ENCODE measurements around the gene CYP26B1. TPM values are rescaled to one million over a fixed set of nuclear protein-coding genes. Genes with fewer than 3 reads are reported as not detected.

The CYP26B1 gene
- polyA plus RNA-seq, 1 donor (not counting 4 experiments of a cell fraction or from before 2014, with no cell fraction given) = 1.2 TPM

- DNase-seq (ENCODE audit: low read depth, low spot score) (no peak), FAIRE-seq (no peak)
- Histone ChIP-seq H2AFZ (ENCODE audit: control insufficient read depth, low read length) (no peak overlapping the region), H3K4me3 (ENCODE audit: control insufficient read depth in 2 of 3, extremely low read depth in 1 of 3, insufficient read depth in 2 of 3, low read depth in 1 of 3, low read length in 3 of 3) (no peak overlapping the region), H3K9me1 (ENCODE audit: control insufficient read depth, extremely low read depth, insufficient read depth, low read length) (no peaks in the 10 kb centered on the region), H3K27me3 (ENCODE audit: control insufficient read depth, extremely low read depth, insufficient read depth, low read length) (no peaks in the 10 kb centered on the region), H3K4me2 (ENCODE audit: control insufficient read depth, extremely low read depth, insufficient read depth, low read depth, low read length) (no peak overlapping the region), H4K20me1 (ENCODE audit: control insufficient read depth, extremely low read depth, insufficient read depth, low read length) (no peaks in the 10 kb centered on the region), H3K9ac (ENCODE audit: control insufficient read depth, extremely low read depth, insufficient read depth, low read length) (no peak overlapping the region), H3K9me3 (ENCODE audit: control insufficient read depth, low read depth, low read length) (no peaks in the 10 kb centered on the region), H3K36me3 (ENCODE audit: control insufficient read depth in 2 of 2, extremely low read depth in 1 of 2, insufficient read depth in 2 of 2, low read length in 2 of 2) (no peaks in the 10 kb centered on the region), H3K27ac (ENCODE audit: control insufficient read depth, insufficient read depth, low read length) (no peak overlapping the region), H3K4me1 (ENCODE audit: control insufficient read depth, extremely low read depth, insufficient read depth, low read length) (peaks cover 11% of the 10 kb centered on the region), H3K79me2 (ENCODE audit: control insufficient read depth, insufficient read depth, low read length) (no peaks in the 10 kb centered on the region)
- dilution Hi-C loops (cut with MboI; ENCODE audit: extremely low pct_ligation_motif_present, low sequenced_read_pairs) = no loop called here
- TF ChIP-seq CTCF (optimal IDR thresholded peaks at IDR 0.05 in 1 of 3, IDR thresholded peaks at IDR 0.05 in 1 of 3, conservative IDR thresholded peaks at IDR 0.05 in 1 of 3; ENCODE audit: extremely low read depth in 1 of 3, insufficient read depth in 2 of 3, low read length in 3 of 3) (no peak), EZH2 (IDR thresholded peaks at IDR 0.05; ENCODE audit: low read length) (no peak)
These were observed 51.5 kb downstream of the CYP26B1 start for GRCh38 chr2:72096181-72096580.

GRCh38 chr2:72095364-72095763 is 52.3 kb downstream of the CYP26B1 start:
- Histone ChIP-seq H3K9ac (ENCODE audit: control insufficient read depth, extremely low read depth, insufficient read depth, low read length) (no peak overlapping the region), H3K4me1 (ENCODE audit: control insufficient read depth, extremely low read depth, insufficient read depth, low read length) (peaks cover 11% of the 10 kb centered on the region), H2AFZ (ENCODE audit: control insufficient read depth, low read length) (no peak overlapping the region), H3K79me2 (ENCODE audit: control insufficient read depth, insufficient read depth, low read length) (no peaks in the 10 kb centered on the region), H3K4me2 (ENCODE audit: control insufficient read depth, extremely low read depth, insufficient read depth, low read depth, low read length) (no peak overlapping the region), H4K20me1 (ENCODE audit: control insufficient read depth, extremely low read depth, insufficient read depth, low read length) (no peaks in the 10 kb centered on the region), H3K9me1 (ENCODE audit: control insufficient read depth, extremely low read depth, insufficient read depth, low read length) (no peaks in the 10 kb centered on the region), H3K9me3 (ENCODE audit: control insufficient read depth, low read depth, low read length) (no peaks in the 10 kb centered on the region), H3K27ac (ENCODE audit: control insufficient read depth, insufficient read depth, low read length) (no peak overlapping the region), H3K27me3 (ENCODE audit: control insufficient read depth, extremely low read depth, insufficient read depth, low read length) (no peaks in the 10 kb centered on the region), H3K36me3 (ENCODE audit: control insufficient read depth in 2 of 2, extremely low read depth in 1 of 2, insufficient read depth in 2 of 2, low read length in 2 of 2) (no peaks in the 10 kb centered on the region), H3K4me3 (ENCODE audit: control insufficient read depth in 2 of 3, extremely low read depth in 1 of 3, insufficient read depth in 2 of 3, low read depth in 1 of 3, low read length in 3 of 3) (no peak overlapping the region)
- DNase-seq (ENCODE audit: low read depth, low spot score) (no peak), FAIRE-seq (no peak)
- TF ChIP-seq EZH2 (IDR thresholded peaks at IDR 0.05; ENCODE audit: low read length) = no peak
- no peak for TF ChIP-seq CTCF (optimal IDR thresholded peaks at IDR 0.05 in 1 of 3, IDR thresholded peaks at IDR 0.05 in 1 of 3, conservative IDR thresholded peaks at IDR 0.05 in 1 of 3; ENCODE audit: extremely low read depth in 1 of 3, insufficient read depth in 2 of 3, low read length in 3 of 3)
- dilution Hi-C loops (cut with MboI; ENCODE audit: extremely low pct_ligation_motif_present, low sequenced_read_pairs) = no loop called here

Data from keratinocyte (primary cell).